Keratinocyte (primary cell): Measurements from ENCODE around the gene AUH. TPM values are rescaled to one million over a fixed set of nuclear protein-coding genes. Genes with fewer than 3 reads are reported as not detected.

Experiments
- DNase-seq: peaks from one replicate; pipeline ENCODE4 v3.0.0-alpha.2; 2011; ENCODE audit warnings: low read depth, missing footprints, low spot score
- FAIRE-seq: peaks from 2 replicates; lab custom pipeline; 2011; peaks lifted over from hg19 to GRCh38; lab: Jason Lieb, UNC
- H2AFZ ChIP-seq: 2 replicates; pipeline ENCODE4 v1.6.0; 2012; ENCODE audit warnings: low read length, control low read depth, inconsistent platforms; ENCODE audit not compliant: control insufficient read depth
- H3K27ac ChIP-seq: 2 replicates; pipeline ENCODE4 v1.5.1; 2011; ENCODE audit warnings: low read length; ENCODE audit not compliant: control insufficient read depth, insufficient read depth
- H3K27me3 ChIP-seq: 3 replicates; pipeline ENCODE4 v1.6.0; 2011; ENCODE audit warnings: low read length; ENCODE audit not compliant: control insufficient read depth, insufficient read depth; ENCODE audit errors: extremely low read depth
- H3K36me3 ChIP-seq, 2 experiments: 2 replicates in 1 of 2; 3 replicates in 1 of 2; pipeline ENCODE4 v1.5.1; 2011; ENCODE audit warnings: low read length in 2 of 2, mild to moderate bottlenecking in 1 of 2; ENCODE audit not compliant: control insufficient read depth in 2 of 2, insufficient read depth in 2 of 2; ENCODE audit errors: extremely low read depth in 1 of 2
- H3K4me1 ChIP-seq: 3 replicates; pipeline ENCODE4 v1.5.1; 2011; ENCODE audit warnings: low read length; ENCODE audit not compliant: control insufficient read depth, insufficient read depth; ENCODE audit errors: extremely low read depth
- H3K4me2 ChIP-seq: 3 replicates; pipeline ENCODE4 v1.6.0; 2011; ENCODE audit warnings: low read depth, low read length; ENCODE audit not compliant: control insufficient read depth, insufficient read depth; ENCODE audit errors: extremely low read depth
- H3K4me3 ChIP-seq, 3 experiments: fragments of 200-600 bp in 1 of 3; sonication (generic) in 1 of 3; 2 replicates in 2 of 3; 3 replicates in 1 of 3; pipeline ENCODE4 v1.5.1; 2011 to 2016; ENCODE audit warnings: low read length in 3 of 3, mild to moderate bottlenecking in 3 of 3, control low read depth in 2 of 3, inconsistent platforms in 1 of 3, low read depth in 1 of 3, mixed read lengths in 1 of 3, mixed run types in 1 of 3, moderate library complexity in 1 of 3; ENCODE audit not compliant: control insufficient read depth in 2 of 3, insufficient read depth in 2 of 3; ENCODE audit errors: extremely low read depth in 1 of 3
- H3K79me2 ChIP-seq: 2 replicates; pipeline ENCODE4 v1.6.0; 2012; ENCODE audit warnings: low read length; ENCODE audit not compliant: control insufficient read depth, insufficient read depth
- H3K9ac ChIP-seq: 3 replicates; pipeline ENCODE4 v1.6.0; 2011; ENCODE audit warnings: low read length; ENCODE audit not compliant: control insufficient read depth, insufficient read depth; ENCODE audit errors: extremely low read depth
- H3K9me1 ChIP-seq: 3 replicates; pipeline ENCODE4 v1.6.0; 2011; ENCODE audit warnings: low read length; ENCODE audit not compliant: control insufficient read depth, insufficient read depth; ENCODE audit errors: extremely low read depth
- H3K9me3 ChIP-seq: 2 replicates; pipeline ENCODE4 v1.5.1; 2012; ENCODE audit warnings: low read depth, low read length; ENCODE audit not compliant: control insufficient read depth
- H4K20me1 ChIP-seq: 3 replicates; pipeline ENCODE4 v1.6.0; 2011; ENCODE audit warnings: low read length; ENCODE audit not compliant: control insufficient read depth, insufficient read depth; ENCODE audit errors: extremely low read depth
- EZH2 ChIP-seq: IDR thresholded peaks from one replicate; pipeline ENCODE4 v1.6.1; 2012; ENCODE audit warnings: inconsistent platforms, mild to moderate bottlenecking, low read length, moderate library complexity
- dilution Hi-C: fragments of 300-500 bp; cut with MboI; formaldehyde crosslinking; loops from one replicate; pipeline ENCODE4 v1.7.0; 2020; ENCODE audit warnings: low sequenced_read_pairs; ENCODE audit not compliant: extremely low pct_ligation_motif_present
- polyA plus RNA-seq, 5 experiments: library from polyadenylated mRNA; depleted of rRNA in 3 of 5; stranded (reverse) in 3 of 5; stranded (forward) in 1 of 5; unstranded in 1 of 5; fragments of >200 nt; gene quantifications; 1 replicate in 1 of 5; 2 replicates in 3 of 5; 3 replicates in 1 of 5; pipeline versions ENCODE4 v1.2.1 to v1.2.3, GENCODE V29; 2011 to 2012; ENCODE audit warnings: missing spikeins in 2 of 5, low read depth in 1 of 5, low replicate concordance in 1 of 5
- TF ChIP-seq, protein P1 (sequence below), 3 experiments: IDR thresholded peaks in 1 of 3; conservative IDR thresholded peaks in 1 of 3; optimal IDR thresholded peaks in 1 of 3; 2 replicates in 2 of 3; 3 replicates in 1 of 3; pipeline versions ENCODE3 to v1.5.1; 2011; ENCODE audit warnings: low read length in 3 of 3, mild to moderate bottlenecking in 3 of 3, moderate library complexity in 2 of 3, control low read depth in 1 of 3, inconsistent platforms in 1 of 3; ENCODE audit not compliant: insufficient read depth in 2 of 3; ENCODE audit errors: extremely low read depth in 1 of 3

The AUH gene
- polyA plus RNA-seq, 1 donor (not counting 4 experiments of a cell fraction or from before 2014, with no cell fraction given), result 5.5 TPM

DNA sequence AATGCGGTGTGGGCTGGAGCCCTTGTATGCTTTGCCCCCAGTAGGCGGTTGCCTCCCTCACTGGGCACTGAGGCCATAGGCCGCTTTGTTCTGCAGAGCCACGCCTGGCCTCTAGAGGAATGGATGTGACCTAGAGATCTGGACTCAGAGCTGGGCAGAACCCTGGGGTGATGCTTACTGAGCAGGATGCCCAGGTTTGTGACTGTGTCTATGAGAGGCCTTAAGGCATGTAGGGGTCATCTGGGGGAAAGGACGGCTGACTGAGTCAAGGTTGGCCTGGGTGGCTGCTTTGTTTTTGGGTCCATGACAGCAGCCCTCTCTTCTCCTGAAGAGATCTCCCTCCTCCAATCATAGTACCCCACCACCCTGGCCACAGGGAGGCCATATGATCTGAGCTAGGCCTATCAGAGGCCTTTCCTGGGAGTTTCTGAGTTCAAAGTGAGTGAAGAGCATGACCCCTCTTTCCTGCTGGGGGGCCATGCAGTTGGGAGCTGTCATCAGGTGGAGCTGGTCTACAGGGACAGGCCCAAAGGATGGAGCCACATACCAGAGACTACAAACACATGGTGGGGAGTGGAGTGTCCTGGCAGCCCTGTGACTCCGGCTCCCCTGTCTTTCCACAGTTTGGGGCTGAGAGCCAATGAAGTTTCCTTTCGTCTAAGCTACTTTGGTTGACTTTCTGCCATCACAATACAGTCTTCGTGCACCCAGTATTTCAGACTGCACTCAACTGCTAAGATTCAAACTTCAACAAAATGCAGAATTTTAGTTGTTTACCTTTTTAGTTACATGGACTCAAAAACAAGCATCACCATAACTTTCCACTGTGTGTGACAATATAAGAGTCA is 165.4 kb downstream of the AUH start:
- Histone ChIP-seq H3K4me2 (no peak overlapping the region), H3K27me3 (peaks cover 4% of the 10 kb centered on the region), H2AFZ (no peak overlapping the region), H3K4me1 (peaks cover 37% of the 10 kb centered on the region), H3K27ac (no peak overlapping the region), H3K36me3 (no peaks in the 10 kb centered on the region), H3K9me3 (no peaks in the 10 kb centered on the region), H3K4me3 (no peak overlapping the region), H4K20me1 (no peaks in the 10 kb centered on the region), H3K79me2 (no peaks in the 10 kb centered on the region), H3K9me1 (no peaks in the 10 kb centered on the region), H3K9ac (no peak overlapping the region)
- no peak for FAIRE-seq
- no peak for TF ChIP-seq EZH2
- TF ChIP-seq, protein P1, sequence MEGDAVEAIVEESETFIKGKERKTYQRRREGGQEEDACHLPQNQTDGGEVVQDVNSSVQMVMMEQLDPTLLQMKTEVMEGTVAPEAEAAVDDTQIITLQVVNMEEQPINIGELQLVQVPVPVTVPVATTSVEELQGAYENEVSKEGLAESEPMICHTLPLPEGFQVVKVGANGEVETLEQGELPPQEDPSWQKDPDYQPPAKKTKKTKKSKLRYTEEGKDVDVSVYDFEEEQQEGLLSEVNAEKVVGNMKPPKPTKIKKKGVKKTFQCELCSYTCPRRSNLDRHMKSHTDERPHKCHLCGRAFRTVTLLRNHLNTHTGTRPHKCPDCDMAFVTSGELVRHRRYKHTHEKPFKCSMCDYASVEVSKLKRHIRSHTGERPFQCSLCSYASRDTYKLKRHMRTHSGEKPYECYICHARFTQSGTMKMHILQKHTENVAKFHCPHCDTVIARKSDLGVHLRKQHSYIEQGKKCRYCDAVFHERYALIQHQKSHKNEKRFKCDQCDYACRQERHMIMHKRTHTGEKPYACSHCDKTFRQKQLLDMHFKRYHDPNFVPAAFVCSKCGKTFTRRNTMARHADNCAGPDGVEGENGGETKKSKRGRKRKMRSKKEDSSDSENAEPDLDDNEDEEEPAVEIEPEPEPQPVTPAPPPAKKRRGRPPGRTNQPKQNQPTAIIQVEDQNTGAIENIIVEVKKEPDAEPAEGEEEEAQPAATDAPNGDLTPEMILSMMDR (optimal IDR thresholded peaks at IDR 0.05 in 1 of 3, IDR thresholded peaks at IDR 0.05 in 1 of 3, conservative IDR thresholded peaks at IDR 0.05 in 1 of 3; ENCODE audit: extremely low read depth in 1 of 3, insufficient read depth in 2 of 3, low read length in 3 of 3), result no peak
- dilution Hi-C loops, result no loop called here
- no peak for DNase-seq

DNA sequence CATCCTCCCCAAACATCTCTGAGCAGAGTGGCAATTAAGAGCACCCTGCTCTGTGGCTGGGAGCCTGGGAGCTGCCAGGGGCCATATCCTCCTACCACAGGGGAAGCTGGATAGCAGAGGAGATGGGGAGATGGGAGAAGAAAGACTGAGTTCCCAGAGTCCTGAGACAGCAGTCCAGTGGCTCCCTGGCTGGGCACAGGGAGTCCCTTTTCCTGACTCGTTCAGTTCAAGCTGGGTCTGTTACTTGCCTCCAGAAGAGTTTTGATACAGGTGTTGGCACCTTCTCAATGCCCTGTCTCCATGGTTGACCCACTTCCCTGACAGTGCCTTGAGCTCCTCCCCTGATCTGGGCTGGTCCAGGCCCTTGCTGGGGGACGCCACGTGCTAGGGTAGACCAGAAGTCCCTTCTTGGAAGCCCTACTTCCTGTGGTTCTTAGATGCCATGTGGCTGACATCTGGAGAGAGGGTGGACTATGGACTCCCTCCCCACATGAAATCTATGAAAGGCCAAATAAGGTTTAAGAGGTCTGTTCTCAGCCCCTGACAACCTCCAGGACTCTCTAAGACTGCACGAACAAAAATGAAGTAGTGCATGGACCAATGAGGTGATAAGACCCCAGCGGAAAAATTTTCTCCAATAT is 166.2 kb downstream of the AUH start:
- H3K27me3 ChIP-seq, result peaks cover 4% of the 10 kb centered on the region
- H3K9me1 ChIP-seq, result no peaks in the 10 kb centered on the region
- dilution Hi-C loops, result no loop called here
- TF ChIP-seq, protein P1 (optimal IDR thresholded peaks at IDR 0.05 in 1 of 3, IDR thresholded peaks at IDR 0.05 in 1 of 3, conservative IDR thresholded peaks at IDR 0.05 in 1 of 3; ENCODE audit: extremely low read depth in 1 of 3, insufficient read depth in 2 of 3, low read length in 3 of 3), result no peak
- no peak for TF ChIP-seq EZH2
- H4K20me1 ChIP-seq, result no peaks in the 10 kb centered on the region
- H3K4me3 ChIP-seq, result no peak overlapping the region
- no peak overlapping the region for H3K27ac ChIP-seq
- no peak overlapping the region for H2AFZ ChIP-seq
- FAIRE-seq, result no peak
- no peak overlapping the region for H3K9ac ChIP-seq
- H3K9me3 ChIP-seq, result no peaks in the 10 kb centered on the region
- H3K4me2 ChIP-seq, result no peak overlapping the region
- no peak for DNase-seq
- no peaks in the 10 kb centered on the region for H3K79me2 ChIP-seq
- H3K4me1 ChIP-seq, result peaks cover 37% of the 10 kb centered on the region
- no peaks in the 10 kb centered on the region for H3K36me3 ChIP-seq
